ENCODE measurements around the gene SHMT2. TPM values are rescaled to one million over a fixed set of nuclear protein-coding genes. Genes with fewer than 3 reads are reported as not detected.

SHMT2 gene
- 10 to 100 TPM; 69.7 to 86.9 (median 71.7) TPM for polyA plus RNA-seq (ENCODE audit: insufficient read length in 4 of 4)

- peak; percentile 92 to 93 (median 92) for DNase-seq (ENCODE audit: low read depth in 4 of 4, low spot score in 3 of 4)
Observed at GRCh38 chr12:57229634-57230380, at the start of gene SHMT2. Gene SHMT2 (plus strand): TSS chr12:57229711. CDS start chr12:57229779, 68 bp downstream.

GRCh38 chr12:57180321-57180989 lies 49.1 kb upstream of the SHMT2 start:
- no peak for DNase-seq (ENCODE audit: low read depth in 4 of 4, low spot score in 3 of 4)

- no peak for DNase-seq (ENCODE audit: low read depth in 4 of 4, low spot score in 3 of 4)
Observed at GRCh38 chr12:57181072-57181471, 48.4 kb upstream of the SHMT2 start.

- no peak for DNase-seq (ENCODE audit: low read depth in 4 of 4, low spot score in 3 of 4)
Observed at GRCh38 chr12:57181561-57182155, 47.9 kb upstream of the SHMT2 start.

- peak; percentile 31 to 53 (median 45) for DNase-seq (ENCODE audit: low read depth in 4 of 4, low spot score in 3 of 4)
Observed at GRCh38 chr12:57182918-57183575, 46.5 kb upstream of the SHMT2 start.

GRCh38 chr12:57183939-57184725 lies 45.4 kb upstream of the SHMT2 start:
- no peak for DNase-seq (ENCODE audit: low read depth in 4 of 4, low spot score in 3 of 4)

- no peak for DNase-seq (ENCODE audit: low read depth in 4 of 4, low spot score in 3 of 4)
Observed at GRCh38 chr12:57185403-57185802, 44.1 kb upstream of the SHMT2 start.

GRCh38 chr12:57185906-57186508 lies 43.5 kb upstream of the SHMT2 start:
- DNase-seq (ENCODE audit: low read depth in 4 of 4, low spot score in 3 of 4): no peak

- no peak for DNase-seq (ENCODE audit: low read depth in 4 of 4, low spot score in 3 of 4)
Observed at GRCh38 chr12:57187222-57188089, 42.1 kb upstream of the SHMT2 start.

GRCh38 chr12:57188090-57188425 lies 41.5 kb upstream of the SHMT2 start:
- no peak for DNase-seq (ENCODE audit: low read depth in 4 of 4, low spot score in 3 of 4)

GRCh38 chr12:57190037-57190436 lies 39.5 kb upstream of the SHMT2 start:
- no peak for DNase-seq (ENCODE audit: low read depth in 4 of 4, low spot score in 3 of 4)

- no peak for DNase-seq (ENCODE audit: low read depth in 4 of 4, low spot score in 3 of 4)
Observed at GRCh38 chr12:57190821-57191220, 38.7 kb upstream of the SHMT2 start.

GRCh38 chr12:57191410-57191809 lies 38.1 kb upstream of the SHMT2 start:
- DNase-seq (ENCODE audit: low read depth in 4 of 4, low spot score in 3 of 4): no peak

- no peak for DNase-seq (ENCODE audit: low read depth in 4 of 4, low spot score in 3 of 4)
Observed at GRCh38 chr12:57192920-57193319, 36.6 kb upstream of the SHMT2 start.

GRCh38 chr12:57193706-57194245 lies 35.7 kb upstream of the SHMT2 start:
- DNase-seq (ENCODE audit: low read depth in 4 of 4, low spot score in 3 of 4): no peak

- no peak for DNase-seq (ENCODE audit: low read depth in 4 of 4, low spot score in 3 of 4)
Observed at GRCh38 chr12:57194253-57194652, 35.3 kb upstream of the SHMT2 start.

- DNase-seq (ENCODE audit: low read depth in 4 of 4, low spot score in 3 of 4): no peak
Observed at GRCh38 chr12:57195186-57195585, 34.3 kb upstream of the SHMT2 start.

- no peak for DNase-seq (ENCODE audit: low read depth in 4 of 4, low spot score in 3 of 4)
Observed at GRCh38 chr12:57195611-57196371, 33.7 kb upstream of the SHMT2 start.
